AG04450 (cell line): ENCODE results near the gene PLCXD1. TPM values are rescaled to one million over a fixed set of nuclear protein-coding genes. Genes with fewer than 3 reads are reported as not detected.
A peak's percentile ranks its signal among the peaks of the same experiment; 100 is the strongest.
"Not testable (repeated sequence)": the region's sequence is repeated elsewhere in the genome, so short reads cannot be mapped to it uniquely, and the experiment has no call there.

Experiments used
- CTCF ChIA-PET: fragments of 300-600, 350-600 bp; formaldehyde crosslinking; extraction: SDS; loops from one replicate; lab custom pipeline; 2022; ENCODE audit warnings: antibody characterized with exemption, inconsistent platforms; lab: Charles Lee
- POLR2A ChIA-PET: fragments of 350-600 bp; formaldehyde crosslinking; extraction: SDS; loops from one replicate; lab custom pipeline; 2021; ENCODE audit warnings: antibody characterized with exemption, inconsistent platforms; lab: Yijun Ruan, JAX
- DNase-seq: peaks from one replicate; pipeline ENCODE4 v3.0.0-alpha.2; 2011; ENCODE audit warnings: low read depth, low spot score
- H3K27ac ChIP-seq: one replicate; pipeline ENCODE4 v1.5.1; 2012; ENCODE audit warnings: low read depth, low read length, control low read depth
- H3K27me3 ChIP-seq: one replicate; pipeline ENCODE4 v1.6.0; 2012; ENCODE audit warnings: low read length; ENCODE audit not compliant: control insufficient read depth, insufficient read depth
- H3K4me3 ChIP-seq: 2 replicates; pipeline ENCODE4 v1.5.1; 2011; ENCODE audit warnings: mild to moderate bottlenecking, low read depth, low read length, control low read depth
- H3K9me3 ChIP-seq: 2 replicates; pipeline ENCODE4 v1.5.1; 2012; ENCODE audit warnings: low read length; ENCODE audit not compliant: control insufficient read depth, insufficient read depth
- polyA plus RNA-seq: library from polyadenylated mRNA; depleted of rRNA; stranded (reverse); fragments of >200 nt; gene quantifications from 2 replicates; pipeline ENCODE4 v1.2.3, GENCODE V29; 2011
- TF ChIP-seq, protein P1 (sequence below): IDR thresholded peaks from 2 replicates; pipeline ENCODE4 v1.5.1; 2011; ENCODE audit warnings: low read depth, low read length, control low read depth, inconsistent platforms

The PLCXD1 gene
- polyA plus RNA-seq, 1 experiment = 9.0 TPM

DNA sequence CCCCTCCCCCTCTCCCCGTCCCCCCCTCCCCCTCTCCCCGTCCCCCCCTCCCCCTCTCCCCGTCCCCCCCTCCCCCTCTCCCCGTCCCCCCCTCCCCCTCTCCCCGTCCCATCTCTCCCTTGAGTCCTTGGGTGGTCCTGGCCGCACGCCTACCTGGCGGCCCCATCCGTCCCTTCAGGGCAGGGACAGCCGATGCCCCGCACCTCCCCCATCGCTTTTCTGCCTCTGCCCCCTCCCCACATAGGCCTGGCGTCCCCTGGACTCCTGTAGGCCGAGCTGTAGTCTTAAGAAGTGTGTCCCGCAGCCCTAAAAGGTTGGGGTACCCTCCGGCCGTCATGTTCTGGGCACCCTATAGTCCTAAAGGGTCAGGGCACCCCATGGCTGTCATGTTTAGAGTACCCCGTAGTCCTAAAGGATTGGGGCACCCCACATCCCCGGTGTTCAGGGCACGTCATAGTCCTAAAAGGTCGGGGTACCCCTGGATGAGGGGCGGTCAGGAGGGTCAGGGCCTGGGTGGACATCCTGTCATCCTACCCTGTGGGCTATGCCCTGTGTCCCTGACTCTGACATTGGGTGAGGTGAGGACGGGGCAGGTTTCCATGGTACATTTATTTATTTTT lies 48.2 kb downstream of the PLCXD1 start:
- no peak for DNase-seq
- no peak overlapping the region for H3K4me3 ChIP-seq
- CTCF ChIA-PET = no interaction called here
- H3K27ac ChIP-seq = no peak overlapping the region
- TF ChIP-seq, protein P1, sequence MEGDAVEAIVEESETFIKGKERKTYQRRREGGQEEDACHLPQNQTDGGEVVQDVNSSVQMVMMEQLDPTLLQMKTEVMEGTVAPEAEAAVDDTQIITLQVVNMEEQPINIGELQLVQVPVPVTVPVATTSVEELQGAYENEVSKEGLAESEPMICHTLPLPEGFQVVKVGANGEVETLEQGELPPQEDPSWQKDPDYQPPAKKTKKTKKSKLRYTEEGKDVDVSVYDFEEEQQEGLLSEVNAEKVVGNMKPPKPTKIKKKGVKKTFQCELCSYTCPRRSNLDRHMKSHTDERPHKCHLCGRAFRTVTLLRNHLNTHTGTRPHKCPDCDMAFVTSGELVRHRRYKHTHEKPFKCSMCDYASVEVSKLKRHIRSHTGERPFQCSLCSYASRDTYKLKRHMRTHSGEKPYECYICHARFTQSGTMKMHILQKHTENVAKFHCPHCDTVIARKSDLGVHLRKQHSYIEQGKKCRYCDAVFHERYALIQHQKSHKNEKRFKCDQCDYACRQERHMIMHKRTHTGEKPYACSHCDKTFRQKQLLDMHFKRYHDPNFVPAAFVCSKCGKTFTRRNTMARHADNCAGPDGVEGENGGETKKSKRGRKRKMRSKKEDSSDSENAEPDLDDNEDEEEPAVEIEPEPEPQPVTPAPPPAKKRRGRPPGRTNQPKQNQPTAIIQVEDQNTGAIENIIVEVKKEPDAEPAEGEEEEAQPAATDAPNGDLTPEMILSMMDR = no peak
- H3K9me3 ChIP-seq = peaks cover 45% of the 10 kb centered on the region; the same call in 1 of the 2 replicates
- POLR2A ChIA-PET = no interaction called here
- H3K27me3 ChIP-seq = peaks cover 4% of the 10 kb centered on the region

DNA sequence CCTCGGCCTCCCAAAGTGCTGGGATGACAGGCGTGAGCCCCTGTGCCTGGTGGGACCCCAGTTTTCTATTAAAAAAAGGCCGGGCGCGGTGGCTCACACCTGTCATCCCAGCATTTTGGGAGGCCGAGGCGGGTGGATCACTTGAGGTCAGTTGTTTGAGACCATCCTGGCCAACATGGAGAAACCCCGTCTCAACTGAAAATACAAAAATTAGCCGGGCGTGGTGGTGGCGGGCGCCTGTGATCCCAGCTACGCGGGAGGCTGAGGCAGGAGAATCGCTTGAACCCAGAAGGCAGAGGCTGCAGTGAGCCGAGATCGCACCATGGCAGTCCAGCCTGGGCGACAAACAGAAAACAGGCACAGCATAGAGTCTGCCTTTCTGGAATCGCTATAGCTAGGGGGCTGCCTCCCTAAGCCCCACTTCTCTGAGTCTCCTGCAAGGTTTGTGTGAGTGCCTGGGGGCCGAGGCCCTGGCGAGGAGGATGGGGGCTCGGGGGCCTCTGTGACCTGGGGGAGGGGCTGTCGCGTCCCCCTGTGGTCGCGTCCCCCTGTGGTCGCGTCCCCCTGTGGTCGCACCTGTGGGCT lies 49.1 kb downstream of the PLCXD1 start:
- H3K27me3 ChIP-seq, H3K4me3 ChIP-seq, POLR2A ChIA-PET, CTCF ChIA-PET, DNase-seq, H3K27ac ChIP-seq: not testable (repeated sequence)
- H3K9me3 ChIP-seq = peaks cover 51% of the 10 kb centered on the region

DNA sequence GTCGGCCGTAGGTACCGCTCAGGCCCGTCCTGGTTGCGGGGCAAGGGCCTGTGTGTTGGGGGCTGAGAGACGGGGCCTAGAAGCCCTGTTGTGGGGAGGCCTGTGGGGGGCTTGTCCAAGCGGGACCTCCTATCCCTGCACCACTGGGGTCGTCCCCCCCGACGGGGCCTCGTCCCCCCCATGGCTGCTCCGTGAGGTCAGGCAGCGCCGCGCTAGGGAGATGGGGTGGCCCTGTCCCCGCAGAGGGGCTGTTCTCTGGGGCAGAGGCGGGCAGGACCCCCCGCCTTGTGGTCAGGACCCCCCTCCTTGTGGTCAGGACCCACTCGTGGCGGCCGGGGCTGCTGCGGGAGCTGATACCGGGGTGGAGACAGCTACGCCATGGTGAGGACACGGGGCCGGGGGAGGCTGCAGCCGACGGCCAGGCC lies 49.6 kb downstream of the PLCXD1 start:
- POLR2A ChIA-PET = no interaction called here
- no peak overlapping the region for H3K27ac ChIP-seq
- TF ChIP-seq, protein P1 = no peak

DNA sequence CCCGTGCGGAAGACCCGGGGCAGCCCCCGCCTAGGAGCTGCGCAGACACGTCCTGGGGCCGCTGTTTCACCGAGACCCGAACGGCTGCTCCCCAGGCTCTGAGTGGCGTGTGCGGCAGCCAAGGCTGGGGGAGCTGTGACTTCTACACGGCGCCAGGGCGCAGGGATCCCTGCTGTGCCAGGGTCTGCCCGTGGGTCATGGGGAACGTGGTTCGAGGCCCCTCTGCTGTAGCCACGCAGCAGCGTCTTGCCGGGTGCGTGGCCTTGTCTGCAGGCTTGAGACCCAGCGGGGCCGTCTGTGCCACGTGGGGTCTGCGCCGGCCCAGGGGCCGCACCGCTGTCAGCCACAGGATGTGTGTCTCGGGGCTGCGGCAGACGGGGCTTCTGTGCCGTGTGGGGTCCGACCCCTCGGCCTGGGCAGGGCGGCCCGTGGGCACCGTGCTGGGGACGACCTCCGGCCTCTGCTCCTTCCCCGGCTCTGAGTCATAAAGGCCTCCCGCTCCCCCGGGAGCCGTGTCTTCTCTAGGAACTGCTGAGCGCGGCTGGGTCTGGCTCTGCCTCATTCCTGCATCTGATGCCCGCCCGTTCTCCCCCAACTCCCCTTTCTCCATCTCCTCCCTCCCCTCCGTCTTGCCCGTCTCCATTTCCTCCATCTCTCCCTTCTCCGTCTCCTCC lies 50.1 kb downstream of the PLCXD1 start:
- Histone ChIP-seq H3K27me3 (peaks cover 4% of the 10 kb centered on the region), H3K4me3 (peak overlapping the region; percentile 17; the same call in 1 of the 2 replicates), H3K27ac (no peak overlapping the region), H3K9me3 (peaks cover 62% of the 10 kb centered on the region)
- POLR2A ChIA-PET = no interaction called here
- CTCF ChIA-PET = no interaction called here
- DNase-seq = no peak
- TF ChIP-seq, protein P1 = no peak

More for the DNA sequence above, 49.6 kb downstream of the PLCXD1 start:
- DNase-seq = no peak
- Histone ChIP-seq H3K27me3 (peaks cover 4% of the 10 kb centered on the region), H3K9me3 (peaks cover 56% of the 10 kb centered on the region), H3K4me3 (no peak overlapping the region)
- CTCF ChIA-PET = no interaction called here

DNA sequence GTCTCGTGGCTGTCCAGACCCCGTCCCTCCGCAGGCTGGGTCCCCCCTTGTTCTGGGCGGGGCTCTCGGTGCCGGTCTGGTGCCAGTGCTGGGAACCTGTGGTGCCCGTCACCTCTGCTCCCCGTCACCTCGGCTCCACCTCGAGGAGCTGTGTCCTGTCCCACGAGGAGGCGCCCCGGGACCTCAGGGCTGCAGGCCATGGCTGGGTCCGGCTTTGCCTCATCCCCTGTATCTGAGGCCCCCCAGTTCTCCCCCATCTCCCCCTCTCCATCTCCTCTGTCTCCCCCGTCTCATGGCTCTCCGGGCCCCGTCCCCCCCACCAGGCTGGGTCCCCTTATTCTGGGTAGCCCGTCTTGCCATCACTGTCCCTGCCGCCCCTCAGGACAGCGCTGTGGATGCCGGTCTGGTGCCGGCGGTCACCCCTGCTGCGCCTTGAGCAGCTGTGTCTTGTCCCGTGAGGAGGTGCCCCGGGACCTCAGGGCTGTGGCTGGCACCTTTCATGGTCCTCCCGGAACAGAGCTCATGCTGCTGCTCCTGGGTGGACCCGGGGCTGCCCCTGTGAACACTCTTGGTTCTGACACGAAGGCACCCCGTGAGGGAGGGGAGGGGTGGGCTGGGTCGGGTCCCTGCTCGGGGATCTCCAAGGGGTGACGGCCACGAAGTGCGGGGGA lies 50.8 kb downstream of the PLCXD1 start:
- Histone ChIP-seq H3K4me3 (no peak overlapping the region), H3K27ac (no peak overlapping the region), H3K27me3 (peaks cover 4% of the 10 kb centered on the region), H3K9me3 (peaks cover 66% of the 10 kb centered on the region)
- DNase-seq = no peak
- TF ChIP-seq, protein P1 = no peak
- CTCF ChIA-PET = no interaction called here
- POLR2A ChIA-PET = no interaction called here
